Motor neuron (in vitro differentiated cells): ENCODE data around the gene SGCE. TPM values are rescaled to one million over a fixed set of nuclear protein-coding genes. Genes with fewer than 3 reads are reported as not detected.

ENCODE experiments used
- ATAC-seq, 8 experiments: fragments of 200-7000 bp; cut with Tn5 transposase; replicated peaks in 6 of 8; 2 replicates each; pipeline ENCODE4 v1.8.0; 2021; ENCODE audit warnings: mild to moderate bottlenecking in 8 of 8, moderate library complexity in 8 of 8
- H3K27ac ChIP-seq, 2 donors: fragments of 250-450 bp; sonication (Bioruptor Pico); 2 replicates each; pipeline ENCODE4 v1.9.0; 2021; ENCODE audit warnings: antibody characterized with exemption in 2 of 2, mild to moderate bottlenecking in 2 of 2, moderate library complexity in 1 of 2
- H3K4me1 ChIP-seq, 2 donors: fragments of 250-450 bp; sonication (Bioruptor Pico); replicated peaks in 1 of 2; 2 replicates each; pipeline ENCODE4 v1.6.1; 2021; ENCODE audit warnings: antibody characterized with exemption in 2 of 2, mild to moderate bottlenecking in 2 of 2, moderate library complexity in 1 of 2
- H3K4me3 ChIP-seq, 5 donors: fragments of 250-450 bp; sonication (Bioruptor Pico); 2 replicates each; pipeline ENCODE4 v1.9.0; 2021; ENCODE audit warnings: antibody characterized with exemption in 5 of 5, mild to moderate bottlenecking in 5 of 5, moderate library complexity in 4 of 5
- WGBS, 10 experiments: fragments of 450-650 bp; shearing (Covaris generic); methylation state at CpG; one replicate each; pipeline ENCODE4 v1.0.0; 2022; 5-methylcytosine and 5-hydroxymethylcytosine counted together
- in situ Hi-C, 9 experiments: fragments of 400-800 bp; cut with MboI; loops; one replicate each; pipeline ENCODE4 v1.15.0; 2021; ENCODE audit warnings: low sequenced_read_pairs in 9 of 9, low pct_unique_long_range_greater_than_20kb in 2 of 9; ENCODE audit not compliant: unreplicated experiment in 9 of 9
- total RNA-seq, 8 experiments: library from RNA; unstranded; fragments of 300-600 nt; gene quantifications; 2 replicates each; pipeline versions ENCODE4 v1.2.3 to v1.2.4, GENCODE V29; 2022

SGCE gene
- total RNA-seq, 8 experiments from 2014 or later = 1.3 to 76.3 (median 30.4) TPM

DNA sequence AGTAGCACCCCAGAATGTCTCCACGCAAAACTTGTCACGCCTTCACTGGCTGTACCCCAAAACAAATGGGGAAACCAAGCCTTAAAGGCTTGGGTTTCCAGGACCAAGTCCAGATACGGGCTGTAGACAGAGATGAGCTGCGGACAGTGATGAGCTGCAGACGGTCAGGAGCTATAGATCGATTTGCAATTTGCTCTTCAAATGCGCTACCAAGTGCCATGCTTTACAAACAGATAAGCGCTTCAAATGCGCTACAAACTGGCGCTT lies 658 bp upstream of the SGCE start:
- Histone ChIP-seq H3K4me3 (peak overlapping the region; percentile 45 to 62 (median 57)), H3K4me1 (peaks cover 0 to 5% of the 10 kb centered on the region in 2 donors), H3K27ac (peak overlapping the region; percentile 60 to 72)
- in situ Hi-C loops = loop anchor here in 1 of 9 experiments (25.0 kb wide), 1 partner anchor 194 kb away; no protein-coding TSS in a partner anchor
- 0 to 63% (median 52%) methylated on average over 1 to 7 of the region's 10 CpGs; no CpG with 5 or more reads in 2 of the 10 experiments for WGBS, 10 experiments
- no peak for ATAC-seq

DNA sequence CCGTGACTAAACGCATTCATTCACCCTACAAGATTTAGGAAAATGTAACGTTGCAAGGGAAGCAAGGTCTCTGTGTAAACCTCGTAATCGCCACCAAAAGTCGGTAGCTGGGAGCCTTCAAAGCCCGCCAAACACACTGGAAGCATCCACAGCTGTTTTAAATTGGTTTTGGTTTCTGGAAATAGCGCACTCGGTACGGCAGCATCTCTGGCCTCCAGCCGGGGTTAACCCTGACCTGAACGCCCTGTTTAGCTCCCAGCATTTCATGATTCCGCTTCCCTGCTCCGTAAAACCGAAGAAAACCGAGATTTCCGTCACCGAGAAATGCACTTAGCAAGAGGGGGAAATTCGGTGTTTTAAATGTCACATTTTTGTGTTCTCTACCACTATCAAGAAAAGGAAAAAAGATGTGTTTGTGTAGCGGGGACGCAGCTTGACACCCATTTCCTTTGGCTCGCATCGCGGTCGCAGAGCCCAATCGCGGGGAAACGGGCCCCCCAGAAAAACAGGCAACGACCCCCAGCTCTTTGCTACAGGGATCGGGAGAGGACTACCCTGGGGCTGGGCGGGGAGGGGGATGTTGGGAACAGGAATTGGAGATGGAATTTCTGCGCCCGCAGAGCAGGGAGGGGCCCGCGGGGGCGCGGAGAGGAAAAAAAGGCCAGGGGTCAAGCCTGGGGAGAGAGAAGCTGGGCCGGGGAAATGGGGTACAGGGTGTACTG lies 646 bp downstream of the SGCE start:
- Histone ChIP-seq H3K4me1 (peaks cover 0 to 5% of the 10 kb centered on the region in 2 donors), H3K4me3 (peak overlapping the region; percentile 45 to 62 (median 57)), H3K27ac (peak overlapping the region; percentile 85 to 90)
- in situ Hi-C loops = loop anchor here in 1 of 9 experiments (25.0 kb wide), 1 partner anchor 193 kb away; no protein-coding TSS in a partner anchor
- ATAC-seq = no peak
- WGBS, 10 experiments = 0 to 40% (median 4%) methylated on average over 2 to 23 of the region's 38 CpGs; no CpG with 5 or more reads in 2 of the 10 experiments

DNA sequence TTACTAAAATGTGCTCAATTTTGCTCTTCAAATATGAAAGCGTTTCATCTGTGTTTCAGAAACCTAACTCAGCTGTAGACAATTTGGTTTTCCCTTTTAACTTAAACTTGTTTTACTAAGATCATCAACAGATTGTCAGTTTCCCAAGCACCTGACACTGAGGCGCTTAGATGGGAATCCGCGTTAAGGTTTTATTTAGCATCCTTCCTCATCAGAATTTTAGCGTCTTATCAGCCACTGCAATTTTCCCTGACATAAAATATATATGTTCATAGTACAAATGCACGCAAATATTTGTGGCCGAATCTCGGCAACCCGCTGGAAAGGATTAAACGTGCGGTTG lies 1.2 kb downstream of the SGCE start:
- Histone ChIP-seq H3K27ac (peak overlapping the region in 1 of 2 donors; percentile 90), H3K4me1 (peaks cover 0 to 5% of the 10 kb centered on the region in 2 donors), H3K4me3 (peak overlapping the region; percentile 45 to 62 (median 57))
- in situ Hi-C loops = loop anchor here in 1 of 9 experiments (25.0 kb wide), 1 partner anchor 192 kb away; no protein-coding TSS in a partner anchor
- 0 to 23% (median 3%) methylated on average over 1 to 10 of the region's 11 CpGs for WGBS, 10 experiments
- no peak for ATAC-seq

DNA sequence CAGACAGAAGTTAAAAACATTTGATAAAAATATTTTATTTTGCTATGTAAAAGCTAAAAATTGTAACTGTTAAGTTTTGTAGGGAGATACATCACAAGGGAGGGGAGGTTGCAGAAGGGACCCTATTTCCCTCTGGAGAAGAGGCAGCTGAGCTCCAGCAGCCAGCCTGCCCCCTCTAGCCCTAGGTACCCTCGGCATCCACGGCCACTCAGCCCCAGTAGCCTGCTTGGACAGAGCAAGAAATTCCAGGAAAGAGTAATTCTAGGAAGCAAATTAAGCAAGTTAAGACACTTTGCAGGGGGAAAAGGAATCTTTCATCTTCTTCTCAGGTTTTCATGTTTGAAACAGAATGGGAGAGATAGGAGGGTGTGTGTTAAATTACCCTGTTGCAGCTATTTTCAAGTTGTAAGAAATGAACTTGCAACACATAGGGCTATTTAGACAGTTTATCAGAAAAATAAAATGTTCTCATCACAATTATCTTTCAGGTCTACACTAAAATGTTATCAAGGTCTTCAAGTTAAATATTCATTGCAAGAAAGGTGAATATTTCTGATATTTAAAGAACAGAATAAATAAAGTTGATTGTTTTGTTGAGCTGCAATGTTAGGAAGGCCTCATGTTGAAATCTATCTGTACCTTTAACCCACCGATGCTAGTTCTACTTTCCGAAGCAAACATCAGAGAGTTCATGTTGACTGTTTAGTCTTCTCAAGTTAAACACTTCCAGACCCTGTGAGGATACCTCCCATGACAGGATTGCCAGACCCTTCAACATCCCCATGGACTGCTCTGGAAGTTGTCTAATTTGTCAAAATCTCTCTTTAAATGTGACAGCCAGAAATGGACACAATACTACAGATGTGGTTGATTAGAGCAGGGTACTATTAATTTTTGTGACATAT lies 5.5 kb downstream of the SGCE start:
- in situ Hi-C loops = loop anchor here in 1 of 9 experiments (25.0 kb wide), 1 partner anchor 188 kb away; no protein-coding TSS in a partner anchor
- 64 to 100% (median 80%) methylated on average over 1 to 4 of the region's 4 CpGs; no CpG with 5 or more reads in 2 of the 10 experiments for WGBS, 10 experiments
- peaks cover 12 to 13% of the 10 kb centered on the region in 2 donors for H3K4me1 ChIP-seq
- no peak for ATAC-seq
- no peak overlapping the region for H3K27ac ChIP-seq
- H3K4me3 ChIP-seq = no peak overlapping the region

DNA sequence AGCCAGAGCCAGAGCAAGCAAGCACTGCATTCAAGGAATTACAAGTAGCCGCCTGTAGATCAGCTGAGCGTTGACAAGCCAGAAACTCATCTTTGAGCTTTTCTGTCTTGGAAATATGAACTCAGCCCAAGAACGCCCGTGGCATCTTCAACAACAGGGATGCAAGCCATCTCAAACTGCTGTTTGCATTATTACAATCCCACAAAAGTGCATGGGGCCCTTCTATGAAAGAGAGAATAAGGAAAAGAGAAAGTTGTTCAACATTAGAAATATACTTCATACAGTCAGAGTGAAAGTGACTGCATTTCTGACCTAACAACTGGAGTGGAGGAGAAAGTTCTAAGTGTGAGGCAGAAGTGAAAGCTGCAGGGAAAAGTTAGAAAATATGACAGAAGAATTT lies 6.5 kb downstream of the SGCE start:
- Histone ChIP-seq H3K4me1 (peaks cover 12 to 13% of the 10 kb centered on the region in 2 donors), H3K27ac (no peak overlapping the region), H3K4me3 (no peak overlapping the region)
- WGBS, 10 experiments = 14 to 80% (median 61%) methylated on average over 1 to 4 of the region's 4 CpGs; no CpG with 5 or more reads in 1 of the 10 experiments
- ATAC-seq = no peak
- in situ Hi-C loops = no loop called here

DNA sequence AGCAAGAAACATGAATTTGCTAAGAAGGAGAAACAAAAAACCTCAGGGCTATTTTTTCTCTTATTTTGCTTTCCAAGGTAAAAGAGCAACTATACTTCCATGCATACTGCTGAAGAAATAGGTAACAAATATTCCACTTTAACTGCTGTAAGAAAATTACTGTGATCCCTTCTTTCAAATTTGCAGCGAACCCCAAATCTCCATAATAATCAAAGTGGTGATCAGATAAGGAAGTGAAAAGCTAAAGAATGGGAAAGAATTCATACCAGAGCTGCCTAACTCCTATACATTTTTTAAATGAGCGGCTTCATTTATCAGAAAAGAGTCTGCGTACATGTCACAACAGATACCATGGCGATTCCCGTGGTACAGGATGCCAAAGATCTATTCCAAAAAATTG lies 7.2 kb downstream of the SGCE start:
- WGBS, 10 experiments = 24 to 93% (median 72%) methylated on average over 1 to 5 of the region's 5 CpGs
- H3K27ac ChIP-seq = no peak overlapping the region
- in situ Hi-C loops = no loop called here
- peaks cover 12 to 13% of the 10 kb centered on the region in 2 donors for H3K4me1 ChIP-seq
- ATAC-seq = no peak
- no peak overlapping the region for H3K4me3 ChIP-seq

DNA sequence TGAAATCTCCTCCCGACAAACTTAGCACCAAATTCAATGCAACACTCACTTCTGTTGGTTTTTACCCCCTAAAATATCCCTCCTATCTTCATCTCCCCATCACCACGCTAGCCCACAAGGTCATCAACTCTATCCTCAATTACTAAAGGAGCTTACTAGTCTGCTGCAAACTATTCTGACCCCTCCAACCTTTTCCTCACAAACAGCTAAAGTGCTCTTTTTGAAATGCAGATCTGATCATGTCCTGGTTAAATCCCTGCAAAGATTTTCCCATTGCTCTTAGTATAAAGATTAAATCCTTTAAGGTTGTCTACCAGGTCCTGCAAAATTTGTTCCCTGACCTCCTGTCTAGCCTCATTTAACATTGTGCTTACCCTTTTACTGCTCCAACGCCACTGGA lies 8.6 kb downstream of the SGCE start:
- H3K27ac ChIP-seq = no peak overlapping the region
- no peak overlapping the region for H3K4me3 ChIP-seq
- ATAC-seq = no peak
- peaks cover 8 to 12% of the 10 kb centered on the region in 2 donors for H3K4me1 ChIP-seq
- in situ Hi-C loops = no loop called here
- WGBS, 10 experiments = 53 to 100% (median 81%) methylated on average over 1 to 3 of the region's 3 CpGs; no CpG with 5 or more reads in 2 of the 10 experiments

DNA sequence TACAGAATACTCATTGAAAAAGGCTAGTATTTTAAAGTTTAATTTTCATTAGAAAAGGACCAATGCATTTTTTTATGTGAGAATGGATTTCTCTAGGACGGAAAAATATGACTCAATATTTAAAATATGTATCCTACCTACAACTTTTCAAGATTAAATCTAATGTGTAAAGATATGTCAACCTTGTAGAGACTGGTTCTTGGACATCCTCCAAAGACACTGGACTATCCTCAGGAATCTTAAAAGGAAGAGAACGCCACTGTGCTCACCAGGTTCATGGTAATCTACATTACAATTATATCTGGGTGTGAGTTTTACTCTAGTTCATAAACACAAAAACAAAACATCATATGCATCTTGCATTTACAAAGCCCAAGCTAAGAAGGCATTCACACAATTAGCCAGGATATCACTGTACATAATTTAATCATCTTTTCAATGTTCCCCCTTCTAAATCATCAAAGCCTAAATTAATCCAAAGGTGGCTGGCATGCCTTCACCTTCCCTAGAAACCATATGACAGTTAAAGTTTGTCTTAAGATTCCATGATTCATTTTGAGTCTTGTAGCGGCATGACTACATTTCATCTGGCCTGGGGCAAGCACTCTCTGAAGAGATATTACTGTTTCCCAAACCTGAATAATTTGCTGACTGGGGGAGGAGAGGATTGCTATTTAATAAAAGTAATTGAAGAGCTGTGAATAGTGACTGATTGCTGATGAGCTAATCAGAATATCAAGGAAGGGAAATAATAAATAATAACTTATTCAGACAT lies 12.0 kb downstream of the SGCE start:
- Histone ChIP-seq H3K27ac (no peak overlapping the region), H3K4me1 (peaks cover 6 to 7% of the 10 kb centered on the region in 2 donors), H3K4me3 (no peak overlapping the region)
- peak in 2 of 8 experiments; percentile 19 to 21 for ATAC-seq
- 55 to 100% (median 84%) methylated on average over 1 to 3 of the region's 3 CpGs for WGBS, 10 experiments
- in situ Hi-C loops = no loop called here

DNA sequence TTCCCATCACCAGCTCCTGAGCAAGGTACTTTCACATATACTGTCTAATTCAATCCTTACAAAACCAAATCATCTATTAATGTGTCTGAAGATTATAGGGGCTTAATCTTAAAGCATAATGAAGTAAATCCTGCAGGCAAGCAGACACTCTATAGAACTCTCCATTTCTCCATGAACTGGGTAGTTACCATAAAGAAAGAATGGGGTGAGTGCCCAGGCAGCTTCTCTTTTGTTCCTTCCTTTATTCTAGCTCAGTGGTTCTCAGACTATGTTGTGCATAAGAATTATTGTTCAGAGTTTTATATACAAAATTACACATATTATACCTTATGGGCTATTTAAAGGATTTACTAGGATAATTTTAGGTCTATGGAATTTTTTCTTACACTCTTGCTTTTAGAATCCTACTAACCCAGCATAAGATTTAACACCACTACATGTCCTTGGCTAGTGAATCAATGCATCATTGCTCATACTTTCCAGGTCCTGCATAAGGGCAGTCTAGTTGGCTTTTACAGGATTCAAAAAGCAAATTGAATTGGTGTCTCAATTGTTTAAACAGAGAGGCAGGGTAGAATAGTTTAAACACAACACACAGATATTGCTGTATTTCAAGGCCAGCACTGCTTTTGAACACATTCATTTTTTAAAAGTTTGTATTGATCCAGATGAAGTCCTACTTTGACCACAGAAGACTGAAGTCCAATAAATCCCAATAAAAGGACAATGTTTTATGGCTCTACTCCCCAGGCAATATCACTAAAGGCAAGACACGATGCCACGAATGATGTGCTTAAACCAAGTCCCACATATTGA lies 12.9 kb downstream of the SGCE start:
- in situ Hi-C loops = no loop called here
- WGBS, 10 experiments = 60 to 100% (median 90%) methylated on average over 1 to 2 of the region's 2 CpGs
- Histone ChIP-seq H3K27ac (no peak overlapping the region), H3K4me1 (no peaks in the 10 kb centered on the region), H3K4me3 (no peak overlapping the region)
- ATAC-seq = no peak

DNA sequence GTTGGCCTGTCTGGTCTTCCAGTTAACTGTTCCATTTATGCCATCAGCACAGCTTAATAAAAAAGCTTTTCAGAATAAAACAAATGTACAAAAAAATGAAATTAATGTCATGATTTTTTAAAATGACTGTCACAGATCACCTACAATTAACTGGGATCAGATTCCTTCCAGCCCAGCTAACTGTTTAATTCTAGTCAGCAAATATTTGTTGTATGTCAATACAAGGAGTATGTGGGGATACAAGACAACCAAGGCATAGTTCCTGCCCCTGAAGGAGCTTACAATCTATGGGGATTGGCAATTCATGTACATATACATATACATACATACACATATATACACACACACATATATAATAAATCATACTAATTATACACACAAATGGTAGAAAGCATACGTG lies 16.5 kb downstream of the SGCE start:
- 67 to 100% (median 93%) methylated on average over 1 of the region's 1 CpG; no CpG with 5 or more reads in 4 of the 10 experiments for WGBS, 10 experiments
- H3K4me3 ChIP-seq = no peak overlapping the region
- H3K4me1 ChIP-seq = no peaks in the 10 kb centered on the region
- in situ Hi-C loops = no loop called here
- H3K27ac ChIP-seq = no peak overlapping the region
- ATAC-seq = no peak

DNA sequence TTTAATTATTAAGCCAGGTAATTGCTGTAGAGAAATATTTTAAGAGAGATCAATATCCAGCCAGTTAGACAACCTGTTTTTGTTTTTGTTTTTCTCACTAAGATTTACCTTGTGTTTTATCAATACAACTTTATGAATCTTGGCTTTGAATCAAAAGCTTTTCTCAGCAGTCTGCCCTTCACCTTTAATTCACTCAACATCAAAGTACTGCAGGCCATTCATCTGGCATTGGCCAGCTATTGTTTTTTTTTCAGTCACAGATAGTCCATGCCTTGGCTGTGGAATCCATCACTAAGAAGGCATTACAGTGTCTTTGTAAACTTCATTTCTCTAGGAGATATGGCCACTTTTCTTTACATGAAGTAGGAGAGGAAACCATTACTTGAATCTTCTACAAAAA lies 20.2 kb downstream of the SGCE start:
- in situ Hi-C loops = no loop called here
- Histone ChIP-seq H3K4me1 (peaks cover 18 to 21% of the 10 kb centered on the region in 2 donors), H3K27ac (no peak overlapping the region), H3K4me3 (no peak overlapping the region)
- ATAC-seq = no peak

DNA sequence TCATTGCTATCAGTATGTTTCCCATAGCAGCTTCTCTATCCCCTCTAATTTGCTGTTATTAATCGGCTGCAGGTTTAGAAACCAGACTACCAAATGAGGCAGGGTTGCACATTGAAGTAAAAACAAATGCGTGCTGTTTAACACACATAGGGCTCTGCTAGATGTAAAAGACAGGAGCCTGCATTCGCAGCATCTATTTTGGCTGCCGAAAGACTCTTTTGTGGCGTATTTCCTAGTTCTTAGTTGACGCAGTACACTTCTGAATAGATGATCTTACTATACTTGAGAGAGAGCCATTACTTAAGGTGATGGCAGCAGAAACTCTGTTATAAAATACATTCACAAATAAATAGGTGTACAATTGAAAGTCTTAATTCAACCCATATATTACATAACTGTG lies 21.4 kb downstream of the SGCE start:
- in situ Hi-C loops = no loop called here
- WGBS, 10 experiments = 60 to 100% (median 92%) methylated on average over 1 to 6 of the region's 6 CpGs
- Histone ChIP-seq H3K4me3 (no peak overlapping the region), H3K27ac (no peak overlapping the region), H3K4me1 (peaks cover 18 to 22% of the 10 kb centered on the region in 2 donors)
- no peak for ATAC-seq
